Duodenal mucosa (tissue), 2 donors: ENCODE measurements around the gene SLC4A1AP.

Source experiments
- H3K27ac ChIP-seq: one replicate; pipeline ENCODE4 v1.7.0; 2013; ENCODE audit warnings: low read depth, low read length
- H3K27me3 ChIP-seq, 2 donors: one replicate each; pipeline ENCODE4 v1.7.0; 2013; ENCODE audit warnings: low read length in 2 of 2, control low read depth in 1 of 2; ENCODE audit not compliant: insufficient read depth in 2 of 2, control insufficient read depth in 1 of 2
- H3K36me3 ChIP-seq, 2 donors: one replicate each; pipeline ENCODE4 v1.7.0; 2013; ENCODE audit warnings: low read length in 2 of 2, control low read depth in 1 of 2; ENCODE audit not compliant: insufficient read depth in 2 of 2, control insufficient read depth in 1 of 2
- H3K4me1 ChIP-seq, 2 donors: one replicate each; pipeline ENCODE4 v1.7.0; 2013; ENCODE audit warnings: low read length in 2 of 2, control low read depth in 1 of 2; ENCODE audit not compliant: insufficient read depth in 2 of 2, control insufficient read depth in 1 of 2
- H3K4me3 ChIP-seq, 2 donors: one replicate each; pipeline ENCODE4 v1.7.0; 2013; ENCODE audit warnings: low read length in 2 of 2, low read depth in 1 of 2
- H3K9ac ChIP-seq, 2 donors: one replicate each; pipeline ENCODE4 v1.7.0; 2013; ENCODE audit warnings: low read length in 2 of 2, low read depth in 1 of 2
- H3K9me3 ChIP-seq, 2 donors: one replicate each; pipeline ENCODE4 v1.7.0; 2013; ENCODE audit warnings: low read length in 2 of 2, control low read depth in 1 of 2; ENCODE audit not compliant: control insufficient read depth in 1 of 2

Gene SLC4A1AP

GRCh38 chr2:27738349-27739057, 74.8 kb downstream of the SLC4A1AP start:
- Histone ChIP-seq H3K9me3 (no peaks in the 10 kb centered on the region), H3K4me1 (peaks cover 29 to 42% of the 10 kb centered on the region in 2 donors), H3K27ac (peak overlapping the region; percentile 20), H3K9ac (peak overlapping the region in 1 of 2 donors; percentile 40), H3K4me3 (no peak overlapping the region), H3K36me3 (no peaks in the 10 kb centered on the region), H3K27me3 (no peaks in the 10 kb centered on the region)

GRCh38 chr2:27739058-27739373, 75.3 kb downstream of the SLC4A1AP start:
- no peaks in the 10 kb centered on the region for H3K9me3 ChIP-seq
- no peak overlapping the region for H3K4me3 ChIP-seq
- H3K36me3 ChIP-seq, result no peaks in the 10 kb centered on the region
- no peak overlapping the region for H3K27ac ChIP-seq
- H3K4me1 ChIP-seq, result peaks cover 29 to 42% of the 10 kb centered on the region in 2 donors
- no peaks in the 10 kb centered on the region for H3K27me3 ChIP-seq
- H3K9ac ChIP-seq, result no peak overlapping the region

- H3K4me1 ChIP-seq, result peaks cover 16 to 20% of the 10 kb centered on the region in 2 donors
- no peaks in the 10 kb centered on the region for H3K9me3 ChIP-seq
- no peak overlapping the region for H3K27ac ChIP-seq
- no peak overlapping the region for H3K4me3 ChIP-seq
- no peak overlapping the region for H3K9ac ChIP-seq
- H3K27me3 ChIP-seq, result no peaks in the 10 kb centered on the region
- H3K36me3 ChIP-seq, result no peaks in the 10 kb centered on the region
Measured at GRCh38 chr2:27741673-27742072, 78.0 kb downstream of the SLC4A1AP start.

- H3K4me3 ChIP-seq, result no peak overlapping the region
- no peaks in the 10 kb centered on the region for H3K36me3 ChIP-seq
- H3K27ac ChIP-seq, result no peak overlapping the region
- H3K27me3 ChIP-seq, result no peaks in the 10 kb centered on the region
- peaks cover 12% of the 10 kb centered on the region in 2 donors for H3K4me1 ChIP-seq
- H3K9ac ChIP-seq, result no peak overlapping the region
- H3K9me3 ChIP-seq, result no peaks in the 10 kb centered on the region
Measured at GRCh38 chr2:27742571-27742970, 78.9 kb downstream of the SLC4A1AP start.
